Measurements from ENCODE around the gene LDLRAD3.

- TF ChIP-seq, protein P1, sequence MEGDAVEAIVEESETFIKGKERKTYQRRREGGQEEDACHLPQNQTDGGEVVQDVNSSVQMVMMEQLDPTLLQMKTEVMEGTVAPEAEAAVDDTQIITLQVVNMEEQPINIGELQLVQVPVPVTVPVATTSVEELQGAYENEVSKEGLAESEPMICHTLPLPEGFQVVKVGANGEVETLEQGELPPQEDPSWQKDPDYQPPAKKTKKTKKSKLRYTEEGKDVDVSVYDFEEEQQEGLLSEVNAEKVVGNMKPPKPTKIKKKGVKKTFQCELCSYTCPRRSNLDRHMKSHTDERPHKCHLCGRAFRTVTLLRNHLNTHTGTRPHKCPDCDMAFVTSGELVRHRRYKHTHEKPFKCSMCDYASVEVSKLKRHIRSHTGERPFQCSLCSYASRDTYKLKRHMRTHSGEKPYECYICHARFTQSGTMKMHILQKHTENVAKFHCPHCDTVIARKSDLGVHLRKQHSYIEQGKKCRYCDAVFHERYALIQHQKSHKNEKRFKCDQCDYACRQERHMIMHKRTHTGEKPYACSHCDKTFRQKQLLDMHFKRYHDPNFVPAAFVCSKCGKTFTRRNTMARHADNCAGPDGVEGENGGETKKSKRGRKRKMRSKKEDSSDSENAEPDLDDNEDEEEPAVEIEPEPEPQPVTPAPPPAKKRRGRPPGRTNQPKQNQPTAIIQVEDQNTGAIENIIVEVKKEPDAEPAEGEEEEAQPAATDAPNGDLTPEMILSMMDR (IDR thresholded peaks at IDR 0.05): no peak
- TF ChIP-seq POLR2A (IDR thresholded peaks at IDR 0.05): no peak
These were observed 86.9 kb downstream of the LDLRAD3 start for GRCh38 chr11:36030731-36031281.

Measured in uterus (tissue), 2 donors.